Stimulated activated CD8-positive, alpha-beta memory T cell treated with anti-CD3 and anti-CD28 coated beads, Interleukin-4, amount 100 ng/mL, for 1 hour (primary cell): ENCODE measurements around the gene RNASE9.
"Not testable (repeated sequence)": the region's sequence is repeated elsewhere in the genome, so short reads cannot be mapped to it uniquely, and the experiment has no call there.

Experiments used
- DNase-seq, 2 donors: peaks; one replicate each; pipeline ENCODE4 v3.0.0-alpha.2; 2020; ENCODE audit warnings: low read depth in 2 of 2, low spot score in 1 of 2

The RNASE9 gene

DNA sequence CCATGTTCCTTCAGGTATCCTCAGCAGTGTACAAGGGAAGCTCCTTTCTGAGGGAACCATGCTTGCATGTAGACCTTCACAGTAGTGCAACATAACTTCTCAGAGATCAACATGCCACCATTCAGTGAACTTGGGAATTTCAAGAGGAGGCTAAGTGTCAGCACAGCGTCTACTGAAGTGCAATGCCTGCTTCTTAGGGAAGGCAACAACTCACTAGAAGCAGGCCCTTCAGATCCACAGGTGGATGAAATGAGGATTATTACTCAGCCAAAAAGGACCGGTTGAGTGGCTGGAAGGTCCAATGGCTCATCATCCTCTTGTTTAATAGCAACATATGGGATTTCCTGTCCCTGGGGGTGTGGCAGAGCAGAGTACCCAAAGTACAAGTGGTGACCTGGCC is 36.8 kb downstream of the RNASE9 start:
- no peak for DNase-seq

DNA sequence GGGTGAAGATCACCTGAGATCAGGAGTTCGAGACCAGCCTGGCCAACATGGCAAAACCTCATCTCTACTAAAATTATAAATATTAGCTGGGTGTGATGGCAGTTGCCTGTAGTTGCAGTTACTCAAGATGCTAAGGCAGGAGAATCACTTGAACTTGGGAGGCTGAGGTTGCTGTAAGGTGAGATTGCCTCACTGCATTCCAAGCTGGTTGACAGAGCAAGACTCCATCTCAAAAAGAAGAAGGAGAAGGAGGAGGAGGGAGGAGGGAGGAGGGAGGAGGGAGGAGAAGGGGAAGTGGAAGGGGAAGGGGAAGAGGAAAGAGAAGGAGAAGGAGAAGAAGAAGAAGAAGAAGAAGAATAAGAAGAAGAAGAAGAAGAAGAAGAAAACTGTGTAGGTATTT is 38.5 kb downstream of the RNASE9 start:
- DNase-seq = no peak

DNA sequence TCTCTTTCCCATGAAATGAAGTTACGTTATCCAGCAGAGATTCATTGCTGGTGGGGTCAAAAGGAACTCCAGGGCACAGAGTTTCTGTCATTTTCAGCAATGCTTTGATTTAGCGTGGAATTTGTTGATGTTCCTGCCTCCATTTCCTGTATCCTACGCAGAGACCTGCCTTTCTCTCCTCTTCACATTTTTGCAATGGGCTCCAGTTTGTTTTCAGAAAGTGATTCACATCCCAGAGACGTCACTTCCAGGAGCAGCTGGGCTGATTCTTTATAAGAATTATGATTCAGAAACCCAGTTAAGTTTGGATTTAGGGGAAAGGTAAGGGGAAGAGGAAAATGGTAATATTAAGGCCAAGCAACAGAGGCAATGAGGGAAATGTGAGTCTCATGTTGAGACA is 43.9 kb downstream of the RNASE9 start:
- no peak for DNase-seq

DNA sequence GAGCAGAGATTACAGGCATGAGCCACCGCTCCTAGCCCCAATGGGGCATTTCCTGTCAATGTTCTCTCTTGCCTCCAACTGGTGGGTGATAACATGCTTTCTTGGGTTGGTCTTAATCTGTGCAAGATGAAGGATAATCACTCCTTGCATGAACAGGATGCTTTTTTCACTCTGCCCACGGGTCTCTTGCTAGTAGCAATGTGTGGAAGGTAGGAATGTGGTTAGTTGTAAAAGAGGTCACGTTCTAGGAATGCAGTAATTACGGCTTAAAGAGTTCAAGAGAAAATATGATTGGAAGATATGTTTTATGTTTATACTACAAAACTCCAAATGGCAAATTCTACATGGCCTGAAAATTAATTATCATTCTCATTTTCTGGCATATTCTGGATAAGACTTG is 45.0 kb downstream of the RNASE9 start:
- DNase-seq = no peak

DNA sequence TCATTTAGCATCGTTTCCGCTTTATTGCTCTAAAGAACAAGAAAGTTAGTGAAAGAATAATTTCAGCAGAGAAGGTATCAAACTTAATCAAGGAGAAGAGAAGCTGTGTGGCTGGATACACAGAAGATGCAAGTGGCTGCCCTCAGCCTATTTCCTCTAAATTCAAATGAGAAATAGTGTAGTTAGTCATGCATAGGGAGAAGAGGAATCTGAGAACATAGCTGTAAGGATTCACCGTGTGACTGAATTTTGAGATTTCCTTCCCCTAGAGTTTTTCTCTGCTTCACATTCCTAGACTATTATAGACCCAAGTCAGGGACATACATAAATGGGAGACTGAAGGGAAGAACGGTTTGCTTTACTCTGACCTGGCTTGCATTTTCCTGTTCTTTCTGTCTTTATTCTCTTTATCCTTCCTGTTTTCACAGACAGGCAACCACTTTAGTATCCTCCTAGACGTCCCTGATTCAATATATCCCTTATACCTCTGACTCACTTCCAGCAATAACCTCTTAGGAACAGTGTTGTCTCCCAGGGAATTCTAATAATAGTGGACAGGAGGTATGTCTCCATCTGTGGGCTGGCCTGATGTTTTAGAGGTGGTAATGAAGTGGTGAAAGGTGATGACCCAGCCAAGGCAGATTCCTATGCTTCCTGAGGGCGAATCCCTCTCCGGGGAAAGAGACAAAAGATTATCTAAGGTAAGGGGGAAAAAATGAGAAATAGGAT is 48.5 kb downstream of the RNASE9 start:
- DNase-seq = no peak

DNA sequence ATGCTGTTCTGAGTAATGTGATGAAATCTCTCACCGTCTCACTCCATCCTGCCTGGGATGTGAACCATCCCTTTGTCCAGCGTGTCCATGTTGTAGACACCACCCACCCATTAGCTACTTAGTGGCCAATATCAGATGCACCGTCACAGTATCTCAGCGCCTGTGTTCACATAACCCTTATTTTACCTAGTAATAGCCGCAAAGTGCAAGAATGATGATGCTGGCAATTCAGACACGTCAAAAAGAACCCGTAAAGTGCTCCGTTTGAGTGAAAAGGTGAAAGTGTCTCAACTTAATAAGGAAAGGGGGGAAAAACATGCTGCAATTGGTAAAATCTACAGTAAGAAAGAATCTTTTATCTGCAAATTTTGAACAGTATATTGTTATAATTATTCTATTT is 52.5 kb downstream of the RNASE9 start:
- no peak for DNase-seq

DNA sequence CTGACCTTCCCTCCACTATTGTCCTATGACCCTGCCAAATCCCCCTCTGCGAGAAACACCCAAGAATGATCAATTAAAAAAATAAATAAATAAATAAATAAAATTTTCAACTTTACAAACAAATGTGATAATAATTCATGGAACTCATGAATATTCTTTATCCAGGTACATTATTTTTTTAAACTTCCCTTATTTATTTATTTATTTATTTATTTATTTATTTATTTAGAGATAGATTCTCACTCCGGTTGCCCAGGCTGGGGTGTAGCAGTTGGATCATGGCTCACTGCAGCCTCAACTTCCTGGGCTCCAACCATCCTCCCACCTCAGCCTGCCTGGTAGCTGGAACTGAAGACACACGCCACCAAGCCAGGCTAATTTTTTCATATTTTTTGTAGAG is 53.3 kb downstream of the RNASE9 start:
- not testable (repeated sequence) for DNase-seq

DNA sequence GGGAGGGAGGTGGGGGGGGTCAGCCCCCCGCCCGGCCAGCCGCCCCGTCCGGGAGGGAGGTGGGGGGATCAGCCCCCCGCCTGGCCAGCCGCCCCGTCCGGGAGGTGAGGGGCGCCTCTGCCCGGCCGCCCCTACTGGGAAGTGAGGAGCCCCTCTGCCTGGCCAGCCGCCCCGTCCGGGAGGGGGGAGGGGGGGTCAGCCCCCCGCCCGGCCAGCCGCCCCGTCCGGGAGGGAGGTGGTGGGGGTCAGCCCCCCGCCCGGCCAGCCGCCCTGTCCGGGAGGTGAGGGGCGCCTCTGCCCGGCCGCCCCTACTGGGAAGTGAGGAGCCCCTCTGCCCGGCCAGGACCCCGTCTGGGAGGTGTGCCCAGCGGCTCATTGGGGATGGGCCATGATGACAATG is 54.1 kb downstream of the RNASE9 start:
- DNase-seq = not testable (repeated sequence)

DNA sequence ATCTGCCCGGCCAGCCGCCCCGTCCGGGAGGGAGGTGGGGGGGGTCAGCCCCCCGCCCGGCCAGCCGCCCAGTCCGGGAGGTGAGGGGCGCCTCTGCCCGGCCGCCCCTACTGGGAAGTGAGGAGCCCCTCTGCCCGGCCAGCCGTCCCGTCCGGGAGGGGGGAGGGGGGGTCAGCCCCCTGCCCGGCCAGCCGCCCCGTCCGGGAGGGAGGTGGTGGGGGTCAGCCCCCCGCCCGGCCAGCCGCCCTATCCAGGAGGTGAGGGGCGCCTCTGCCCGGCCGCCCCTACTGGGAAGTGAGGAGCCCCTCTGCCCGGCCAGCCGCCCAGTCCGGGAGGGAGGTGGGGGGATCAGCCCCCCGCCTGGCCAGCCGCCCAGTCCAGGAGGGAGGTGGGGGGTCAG is 54.6 kb downstream of the RNASE9 start:
- not testable (repeated sequence) for DNase-seq
